ENCODE results near the gene SRRM3.
"Not testable (repeated sequence)": the region's sequence is repeated elsewhere in the genome, so short reads cannot be mapped to it uniquely, and the experiment has no call there.

The SRRM3 gene

DNA sequence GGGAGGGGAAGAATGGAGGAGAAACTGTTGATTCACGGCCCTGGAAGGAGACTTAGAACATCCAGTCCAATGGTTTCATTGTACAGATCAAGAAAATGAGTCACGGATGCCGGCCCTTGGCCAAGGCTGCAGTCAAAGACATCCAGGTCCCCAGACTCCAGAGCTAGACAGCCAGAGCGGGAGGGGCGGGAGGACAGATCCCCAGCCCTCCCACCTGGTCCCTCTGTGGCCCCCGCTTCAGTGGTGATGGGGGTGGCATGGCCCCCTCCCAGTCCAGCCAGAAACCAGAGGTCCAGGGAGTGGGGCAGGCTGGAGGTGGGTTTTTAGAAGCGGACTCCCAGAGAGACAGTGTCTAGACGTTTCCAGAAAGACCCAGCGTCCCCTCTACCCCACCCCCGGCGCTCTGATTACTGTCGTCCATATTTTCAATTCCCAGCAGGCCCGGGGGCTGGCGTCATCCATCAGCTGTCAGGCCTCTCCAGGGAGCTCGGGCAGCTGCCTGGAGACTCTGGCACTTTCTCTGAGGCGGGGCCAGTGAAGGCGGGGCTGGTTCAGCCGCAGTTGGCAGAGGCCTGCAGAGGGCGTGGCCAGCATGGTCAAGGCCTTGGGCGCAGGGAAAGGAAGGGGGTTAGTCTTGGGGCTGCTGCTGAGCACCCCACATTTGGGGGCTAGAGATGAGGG is 92.8 kb downstream of the SRRM3 start:
- DNase-seq = peak; percentile 96

DNA sequence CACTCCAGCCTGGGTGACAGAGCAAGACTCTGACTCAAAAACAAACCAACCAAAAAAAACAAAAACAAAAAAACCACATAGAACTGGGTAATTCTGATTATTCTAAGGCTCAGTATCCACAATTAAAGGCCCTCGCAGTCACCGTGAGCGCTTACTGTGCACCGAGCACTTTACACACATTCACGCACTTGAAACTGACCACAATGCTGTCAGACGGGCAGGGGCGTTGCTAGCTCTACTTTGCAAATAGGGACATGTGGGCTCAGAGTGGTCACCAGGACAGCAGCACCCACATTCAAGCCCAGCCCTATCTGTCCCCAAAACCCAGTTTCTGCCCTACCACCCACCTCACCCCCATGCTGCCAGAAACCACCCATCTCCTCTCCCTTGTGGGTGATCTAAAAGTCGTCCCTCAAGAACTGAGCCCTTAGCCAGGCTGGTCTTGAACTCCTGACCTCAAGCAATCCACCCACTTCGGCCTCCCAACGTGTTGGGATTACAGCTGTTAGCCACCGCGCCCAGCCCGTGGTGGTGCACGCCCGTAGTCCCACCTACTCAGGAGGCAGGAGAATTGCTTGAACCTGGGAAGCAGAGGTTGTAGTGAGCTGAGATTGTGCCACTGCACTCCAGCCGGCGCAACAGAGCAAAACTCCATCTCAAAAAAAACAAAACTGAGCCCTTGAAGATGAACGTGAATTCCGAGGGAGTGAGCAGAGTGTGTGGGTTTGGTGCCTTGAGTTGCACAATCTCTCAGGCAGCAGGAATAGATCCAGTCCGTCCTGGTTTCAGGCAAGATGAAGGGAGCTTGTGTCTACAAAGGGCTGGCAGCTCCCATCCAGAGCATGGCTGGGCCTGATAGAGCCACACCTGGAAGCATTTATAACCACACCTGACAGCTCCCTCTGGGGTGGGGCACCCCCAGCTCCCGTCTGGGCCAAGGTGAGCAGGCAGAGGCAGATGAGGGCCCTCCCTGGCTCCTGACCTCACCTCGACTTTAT is 95.3 kb downstream of the SRRM3 start:
- no peak for DNase-seq

- peak; percentile 42 for DNase-seq
Measured at GRCh38 chr7:76300166-76300731, 98.6 kb downstream of the SRRM3 start.

DNA sequence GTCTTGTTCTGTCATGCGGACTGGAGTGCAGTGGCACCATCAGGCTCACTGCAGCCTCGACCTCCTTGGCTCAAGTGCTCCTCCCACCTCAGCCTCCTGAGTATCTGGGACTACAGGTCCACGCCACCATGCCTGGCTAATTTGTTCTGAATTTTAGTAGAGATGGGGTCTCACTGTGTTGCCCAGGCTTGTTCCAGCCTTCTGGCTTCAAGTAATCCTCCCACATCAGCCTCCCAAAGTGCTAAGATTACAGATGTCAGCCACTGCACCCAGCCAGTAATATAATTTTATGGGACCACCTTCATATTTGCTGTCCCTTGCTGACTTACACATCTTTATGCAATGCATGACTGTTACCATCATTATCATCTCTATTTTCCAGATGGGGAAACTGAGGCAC is 99.3 kb downstream of the SRRM3 start:
- DNase-seq = no peak

DNA sequence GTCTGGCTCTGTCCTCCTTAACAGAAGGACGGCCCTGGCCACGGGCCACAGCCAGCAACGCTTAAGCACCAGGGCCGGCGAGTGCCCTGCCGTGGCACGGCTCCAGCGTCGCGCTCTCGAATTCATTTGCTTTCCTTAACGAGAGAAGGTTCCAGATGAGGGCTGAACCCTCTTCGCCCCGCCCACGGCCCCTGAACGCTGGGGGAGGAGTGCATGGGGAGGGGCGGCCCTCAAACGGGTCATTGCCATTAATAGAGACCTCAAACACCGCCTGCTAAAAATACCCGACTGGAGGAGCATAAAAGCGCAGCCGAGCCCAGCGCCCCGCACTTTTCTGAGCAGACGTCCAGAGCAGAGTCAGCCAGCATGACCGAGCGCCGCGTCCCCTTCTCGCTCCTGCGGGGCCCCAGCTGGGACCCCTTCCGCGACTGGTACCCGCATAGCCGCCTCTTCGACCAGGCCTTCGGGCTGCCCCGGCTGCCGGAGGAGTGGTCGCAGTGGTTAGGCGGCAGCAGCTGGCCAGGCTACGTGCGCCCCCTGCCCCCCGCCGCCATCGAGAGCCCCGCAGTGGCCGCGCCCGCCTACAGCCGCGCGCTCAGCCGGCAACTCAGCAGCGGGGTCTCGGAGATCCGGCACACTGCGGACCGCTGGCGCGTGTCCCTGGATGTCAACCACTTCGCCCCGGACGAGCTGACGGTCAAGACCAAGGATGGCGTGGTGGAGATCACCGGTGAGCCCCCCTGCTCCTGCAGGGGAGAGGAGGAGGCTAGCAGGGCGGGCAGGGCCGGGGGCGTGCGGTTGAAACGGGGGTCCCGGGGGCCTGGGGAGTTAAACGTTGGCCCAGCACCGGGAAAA is 100.9 kb downstream of the SRRM3 start, which contains the start of gene HSPB1:
HSPB1 (plus strand) TSS at position 327 of the 855 bp plus-strand sequence; CDS start at position 367, 40 bp downstream.
- DNase-seq = peak; percentile 87

GRCh38 chr7:76303202-76304147 is 101.8 kb downstream of the SRRM3 start:
- peak; percentile 63 for DNase-seq

GRCh38 chr7:76304888-76305375 is 103.2 kb downstream of the SRRM3 start:
- no peak for DNase-seq

DNA sequence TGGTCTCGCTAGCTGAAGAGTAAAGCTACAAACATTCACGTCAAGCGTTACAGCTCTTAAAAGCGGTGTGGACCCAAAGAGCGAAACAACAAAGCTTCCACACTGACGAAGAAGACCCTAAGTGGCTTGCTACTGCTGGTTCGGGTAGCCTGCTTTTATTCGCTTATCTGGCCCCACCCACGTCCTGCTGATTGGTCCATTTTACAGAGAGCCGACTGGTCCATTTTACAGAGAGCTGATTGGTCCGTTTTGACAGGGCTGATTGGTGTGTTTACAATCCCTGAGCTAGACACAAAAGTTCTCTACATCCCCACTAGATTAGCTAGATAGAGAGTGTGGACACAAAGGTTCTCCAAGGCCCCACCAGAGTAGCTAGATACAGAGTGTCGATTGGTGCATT is 107.2 kb downstream of the SRRM3 start:
- DNase-seq = not testable (repeated sequence)

GRCh38 chr7:76309341-76310101 is 107.8 kb downstream of the SRRM3 start:
- not testable (repeated sequence) for DNase-seq

GRCh38 chr7:76310102-76310957 is 108.6 kb downstream of the SRRM3 start:
- peak; percentile 95 for DNase-seq

DNA sequence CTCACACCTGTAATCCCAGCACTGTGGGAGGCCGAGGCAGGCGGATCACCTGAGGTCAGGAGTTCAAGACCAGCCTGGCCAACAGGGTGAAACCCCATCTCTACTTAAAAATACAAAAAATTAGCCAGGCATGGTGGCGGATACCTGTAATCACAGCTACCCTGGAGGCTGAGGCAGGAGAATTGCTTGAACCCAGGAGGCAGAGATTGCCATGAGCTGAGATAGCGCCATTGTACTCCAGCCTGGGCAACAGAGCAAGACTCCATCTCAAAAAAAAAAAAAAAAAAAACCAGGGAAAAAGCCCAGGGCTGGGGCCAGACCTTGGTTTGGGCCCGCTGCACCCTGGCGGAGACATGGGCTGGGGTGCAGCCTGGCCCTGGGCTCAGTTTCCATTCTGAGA is 110.1 kb downstream of the SRRM3 start:
- DNase-seq = not testable (repeated sequence)

GRCh38 chr7:76314042-76314721 is 112.5 kb downstream of the SRRM3 start:
- DNase-seq = peak; percentile 89

- DNase-seq = not testable (repeated sequence)
Measured at GRCh38 chr7:76314740-76315139, 113.0 kb downstream of the SRRM3 start.

- DNase-seq = no peak
Measured at GRCh38 chr7:76315364-76315763, 113.7 kb downstream of the SRRM3 start.

DNA sequence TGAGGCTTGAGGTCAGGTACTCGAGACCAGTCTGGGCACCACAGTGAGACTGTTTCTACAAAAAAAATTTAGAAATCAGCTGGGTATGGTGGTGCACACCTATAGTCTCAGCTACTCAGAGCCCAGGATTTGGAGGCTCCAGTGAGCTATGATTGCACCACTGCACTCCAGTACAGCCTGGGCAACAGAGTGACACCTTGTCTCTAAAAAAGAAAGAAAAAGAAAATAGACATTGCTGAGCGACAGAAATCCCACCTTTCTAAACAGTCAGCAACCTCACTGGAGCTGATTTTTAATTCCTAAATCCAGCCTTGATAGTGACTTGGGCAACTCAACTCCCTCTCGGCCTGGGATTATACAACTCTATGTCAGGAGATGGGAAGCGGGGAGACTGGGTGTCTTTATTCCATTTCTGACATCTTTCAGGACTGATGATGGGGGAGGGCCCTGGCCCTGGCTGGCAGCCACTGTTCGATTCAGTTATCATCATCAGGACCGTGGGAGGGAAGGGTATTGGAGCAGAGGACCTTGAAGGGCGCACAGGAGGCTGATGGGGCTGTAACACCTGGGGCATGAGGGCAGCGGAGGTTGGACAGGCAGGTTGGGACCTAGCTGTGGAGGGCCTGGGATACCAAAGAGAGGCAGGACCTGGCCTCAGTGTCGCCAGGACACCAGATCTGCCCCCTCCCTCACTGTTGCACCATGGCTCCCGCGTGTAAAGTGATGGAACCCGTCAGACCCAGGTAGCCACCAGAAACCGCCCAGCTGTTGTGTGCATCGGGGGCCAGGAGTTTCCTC is 115.5 kb downstream of the SRRM3 start:
- no peak for DNase-seq

- DNase-seq = peak; percentile 99
Measured at GRCh38 chr7:76317782-76318487, 116.2 kb downstream of the SRRM3 start.

All from COR-L47 (cell line).